WTC11 (cell line): ENCODE results near the gene HELLS. TPM values are rescaled to one million over a fixed set of nuclear protein-coding genes. Genes with fewer than 3 reads are reported as not detected.
"Not testable (repeated sequence)": the region's sequence is repeated elsewhere in the genome, so short reads cannot be mapped to it uniquely, and the experiment has no call there.

Experiments
- ATAC-seq: fragments of 200-7000 bp; cut with Tn5 transposase; 2 replicates; pipeline ENCODE4 v1.10.0; 2021; ENCODE audit warnings: mild to moderate bottlenecking, moderate library complexity
- CTCF ChIA-PET: fragments of 300-600 bp; sonication (Branson Sonifier 250); formaldehyde crosslinking; loops from one replicate; lab custom pipeline; 2021; ENCODE audit warnings: antibody characterized with exemption; lab: Charles Lee
- POLR2A ChIA-PET: fragments of 350-600 bp; sonication (Branson Sonifier 250); formaldehyde crosslinking; loops from one replicate; lab custom pipeline; 2021; ENCODE audit warnings: antibody characterized with exemption; lab: Charles Lee
- DNase-seq: peaks from one replicate; pipeline ENCODE4 v3.0.0; 2021; ENCODE audit warnings: low spot score
- H3K27ac Mint-ChIP-seq: 2 replicates; pipeline ENCODE4 v1.8.0; 2021; ENCODE audit warnings: mixed read lengths
- H3K27me3 Mint-ChIP-seq: 2 replicates; pipeline ENCODE4 v1.8.0; 2021; ENCODE audit warnings: low read depth, mild to moderate bottlenecking, moderate library complexity, mixed read lengths
- H3K36me3 Mint-ChIP-seq: 2 replicates; pipeline ENCODE4 v1.8.0; 2021; ENCODE audit warnings: mixed read lengths
- H3K4me1 Mint-ChIP-seq: 2 replicates; pipeline ENCODE4 v1.8.0; 2022; ENCODE audit warnings: mixed read lengths
- H3K4me3 Mint-ChIP-seq: 2 replicates; pipeline ENCODE4 v1.8.0; 2021; ENCODE audit warnings: mild to moderate bottlenecking, moderate library complexity, mixed read lengths
- H3K9me3 Mint-ChIP-seq: 2 replicates; pipeline ENCODE4 v1.8.0; 2021; ENCODE audit warnings: mixed read lengths
- E2F1 ChIP-seq: sonication (generic); formaldehyde crosslinking; IDR thresholded peaks from 2 replicates; pipeline ENCODE4 v1.8.0; 2022; ENCODE audit warnings: mild to moderate bottlenecking, missing genetic modification reagents
- ESRRA ChIP-seq: sonication (generic); formaldehyde crosslinking; IDR thresholded peaks from 2 replicates; pipeline ENCODE4 v1.8.1; 2022; ENCODE audit warnings: mild to moderate bottlenecking, missing genetic modification reagents, borderline replicate concordance
- FOXP1 ChIP-seq: sonication (generic); formaldehyde crosslinking; IDR thresholded peaks from 2 replicates; pipeline ENCODE4 v1.8.0; 2022; ENCODE audit warnings: missing genetic modification reagents, mild to moderate bottlenecking, moderate library complexity, borderline replicate concordance
- GABPB1 ChIP-seq: sonication (generic); formaldehyde crosslinking; IDR thresholded peaks from 2 replicates; pipeline ENCODE4 v1.8.1; 2023; ENCODE audit warnings: mild to moderate bottlenecking, missing genetic modification reagents
- GTF2I ChIP-seq: fragments of 250-450 bp; sonication (Bioruptor Pico); conservative IDR thresholded peaks from 2 replicates; pipeline ENCODE4 v1.4.0; 2021; ENCODE audit warnings: mild to moderate bottlenecking
- HMGA2 ChIP-seq: fragments of 250-450 bp; sonication (Bioruptor Pico); IDR thresholded peaks from 2 replicates; pipeline ENCODE4 v1.4.0; 2021; ENCODE audit warnings: mild to moderate bottlenecking, moderate library complexity
- MAX ChIP-seq: sonication (generic); formaldehyde crosslinking; IDR thresholded peaks from 2 replicates; pipeline ENCODE4 v1.8.0; 2022; ENCODE audit warnings: mild to moderate bottlenecking, missing genetic modification reagents
- NFYB ChIP-seq: sonication (generic); formaldehyde crosslinking; conservative IDR thresholded peaks from 2 replicates; pipeline ENCODE4 v1.8.0; 2022; ENCODE audit warnings: low read depth, missing genetic modification reagents
- ZBTB21 ChIP-seq: sonication (generic); formaldehyde crosslinking; IDR thresholded peaks from 2 replicates; pipeline ENCODE4 v1.8.1; 2023; ENCODE audit warnings: mild to moderate bottlenecking, missing genetic modification reagents, borderline replicate concordance
- ZNF121 ChIP-seq: sonication (generic); formaldehyde crosslinking; IDR thresholded peaks from 2 replicates; pipeline ENCODE4 v1.8.0; 2023; ENCODE audit warnings: missing genetic modification reagents
- ZNF219 ChIP-seq: sonication (generic); formaldehyde crosslinking; IDR thresholded peaks from 2 replicates; pipeline ENCODE4 v1.8.0; 2023; ENCODE audit warnings: missing genetic modification reagents, mild to moderate bottlenecking, borderline replicate concordance
- ZNF425 ChIP-seq: fragments of 250-450 bp; sonication (Bioruptor Pico); conservative IDR thresholded peaks from 2 replicates; pipeline ENCODE4 v1.9.0; 2021; ENCODE audit warnings: mild to moderate bottlenecking
- total RNA-seq: library from RNA; stranded (reverse); gene quantifications from 3 replicates; pipeline ENCODE4 v1.2.3, GENCODE V29; 2021

The HELLS gene
- total RNA-seq, 1 experiment from 2014 or later: 419 TPM

- Mint-ChIP-seq H3K27ac (no peak overlapping the region), H3K4me3 (no peak overlapping the region), H3K9me3 (no peaks in the 10 kb centered on the region), H3K4me1 (no peaks in the 10 kb centered on the region), H3K27me3 (no peaks in the 10 kb centered on the region), H3K36me3 (no peaks in the 10 kb centered on the region)
- ChIA-PET POLR2A (no interaction called here), CTCF (no interaction called here)
- TF ChIP-seq MAX: no peak
- no peak for TF ChIP-seq ESRRA (CRISPR knock-in tag)
- no peak for TF ChIP-seq ZNF425 (CRISPR knock-in tag)
- TF ChIP-seq ZNF219 (CRISPR knock-in tag): no peak
- no peak for TF ChIP-seq ZBTB21 (CRISPR knock-in tag)
- no peak for TF ChIP-seq HMGA2 (CRISPR knock-in tag)
- TF ChIP-seq NFYB (CRISPR knock-in tag): no peak
- DNase-seq: no peak
- ATAC-seq: no peak
These were observed 20.9 kb upstream of the HELLS start for GRCh38 chr10:94524711-94525110.

- H3K4me1 Mint-ChIP-seq, DNase-seq, H3K4me3 Mint-ChIP-seq, H3K27ac Mint-ChIP-seq, ATAC-seq, H3K27me3 Mint-ChIP-seq, CTCF ChIA-PET: not testable (repeated sequence)
- TF ChIP-seq HMGA2 (CRISPR knock-in tag): peak; percentile 94
- TF ChIP-seq, all 79 proteins: peak for 1; not testable (repeated sequence) for 78
- POLR2A ChIA-PET, H3K36me3 Mint-ChIP-seq, H3K9me3 Mint-ChIP-seq: not testable (repeated sequence)
These were observed 14.0 kb upstream of the HELLS start for GRCh38 chr10:94531550-94531949.

GRCh38 chr10:94533027-94533426 is 12.6 kb upstream of the HELLS start:
- CTCF ChIA-PET: no interaction called here
- Mint-ChIP-seq H3K27ac (no peak overlapping the region), H3K4me3 (no peak overlapping the region), H3K4me1 (no peaks in the 10 kb centered on the region), H3K9me3 (no peaks in the 10 kb centered on the region), H3K36me3 (no peaks in the 10 kb centered on the region), H3K27me3 (no peaks in the 10 kb centered on the region)
- DNase-seq: no peak
- no peak for TF ChIP-seq FOXP1 (CRISPR knock-in tag)
- POLR2A ChIA-PET: no interaction called here
- no peak for ATAC-seq

GRCh38 chr10:94542282-94542681 is 3.3 kb upstream of the HELLS start:
- H3K27me3 Mint-ChIP-seq, H3K9me3 Mint-ChIP-seq, H3K4me3 Mint-ChIP-seq: not testable (repeated sequence)

GRCh38 chr10:94546049-94546900 is 687 bp downstream of the HELLS start:
- H3K36me3 Mint-ChIP-seq: peaks cover 27% of the 10 kb centered on the region
- CTCF ChIA-PET: no interaction called here
- no peaks in the 10 kb centered on the region for H3K27me3 Mint-ChIP-seq
- no peak for ATAC-seq
- H3K4me3 Mint-ChIP-seq: peak overlapping the region; percentile 98
- no peaks in the 10 kb centered on the region for H3K9me3 Mint-ChIP-seq
- H3K4me1 Mint-ChIP-seq: peaks cover 43% of the 10 kb centered on the region
- no peak for TF ChIP-seq GTF2I
- TF ChIP-seq GABPB1 (CRISPR knock-in tag): 0 out of 2 replicates have a peak, but pooled peaks have one; percentile 7
- TF ChIP-seq E2F1 (CRISPR knock-in tag): 0 out of 2 replicates have a peak, but pooled peaks have one; percentile 33
- no peak for DNase-seq
- POLR2A ChIA-PET: interaction anchor here (1.4 to 1.6 kb wide), 2 partner anchors 9 to 15 kb away, joined by 3 to 7 read pairs; no protein-coding TSS in a partner anchor
- peak overlapping the region; percentile 99 for H3K27ac Mint-ChIP-seq

More at GRCh38 chr10:94542282-94542681, 3.3 kb upstream of the HELLS start:
- ATAC-seq, DNase-seq, H3K27ac Mint-ChIP-seq, CTCF ChIA-PET: not testable (repeated sequence)
- TF ChIP-seq ZNF121 (CRISPR knock-in tag): peak; percentile 83
- H3K36me3 Mint-ChIP-seq: peaks cover 16% of the 10 kb centered on the region
- H3K4me1 Mint-ChIP-seq: peaks cover 31% of the 10 kb centered on the region
- POLR2A ChIA-PET: interaction anchor here (0.6 kb wide), 1 partner anchor 202 kb away, joined by 7 read pairs; no protein-coding TSS in a partner anchor
